Measurements from ENCODE around the gene TNF.

Gene TNF

DNA sequence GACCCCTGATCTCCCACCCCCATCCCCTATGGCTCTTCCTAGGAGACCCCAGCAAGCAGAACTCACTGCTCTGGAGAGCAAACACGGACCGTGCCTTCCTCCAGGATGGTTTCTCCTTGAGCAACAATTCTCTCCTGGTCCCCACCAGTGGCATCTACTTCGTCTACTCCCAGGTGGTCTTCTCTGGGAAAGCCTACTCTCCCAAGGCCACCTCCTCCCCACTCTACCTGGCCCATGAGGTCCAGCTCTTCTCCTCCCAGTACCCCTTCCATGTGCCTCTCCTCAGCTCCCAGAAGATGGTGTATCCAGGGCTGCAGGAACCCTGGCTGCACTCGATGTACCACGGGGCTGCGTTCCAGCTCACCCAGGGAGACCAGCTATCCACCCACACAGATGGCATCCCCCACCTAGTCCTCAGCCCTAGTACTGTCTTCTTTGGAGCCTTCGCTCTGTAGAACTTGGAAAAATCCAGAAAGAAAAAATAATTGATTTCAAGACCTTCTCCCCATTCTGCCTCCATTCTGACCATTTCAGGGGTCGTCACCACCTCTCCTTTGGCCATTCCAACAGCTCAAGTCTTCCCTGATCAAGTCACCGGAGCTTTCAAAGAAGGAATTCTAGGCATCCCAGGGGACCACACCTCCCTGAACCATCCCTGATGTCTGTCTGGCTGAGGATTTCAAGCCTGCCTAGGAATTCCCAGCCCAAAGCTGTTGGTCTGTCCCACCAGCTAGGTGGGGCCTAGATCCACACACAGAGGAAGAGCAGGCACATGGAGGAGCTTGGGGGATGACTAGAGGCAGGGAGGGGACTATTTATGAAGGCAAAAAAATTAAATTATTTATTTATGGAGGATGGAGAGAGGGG is 1.9 kb upstream of the TNF start:
- DNase-seq: no peak

DNA sequence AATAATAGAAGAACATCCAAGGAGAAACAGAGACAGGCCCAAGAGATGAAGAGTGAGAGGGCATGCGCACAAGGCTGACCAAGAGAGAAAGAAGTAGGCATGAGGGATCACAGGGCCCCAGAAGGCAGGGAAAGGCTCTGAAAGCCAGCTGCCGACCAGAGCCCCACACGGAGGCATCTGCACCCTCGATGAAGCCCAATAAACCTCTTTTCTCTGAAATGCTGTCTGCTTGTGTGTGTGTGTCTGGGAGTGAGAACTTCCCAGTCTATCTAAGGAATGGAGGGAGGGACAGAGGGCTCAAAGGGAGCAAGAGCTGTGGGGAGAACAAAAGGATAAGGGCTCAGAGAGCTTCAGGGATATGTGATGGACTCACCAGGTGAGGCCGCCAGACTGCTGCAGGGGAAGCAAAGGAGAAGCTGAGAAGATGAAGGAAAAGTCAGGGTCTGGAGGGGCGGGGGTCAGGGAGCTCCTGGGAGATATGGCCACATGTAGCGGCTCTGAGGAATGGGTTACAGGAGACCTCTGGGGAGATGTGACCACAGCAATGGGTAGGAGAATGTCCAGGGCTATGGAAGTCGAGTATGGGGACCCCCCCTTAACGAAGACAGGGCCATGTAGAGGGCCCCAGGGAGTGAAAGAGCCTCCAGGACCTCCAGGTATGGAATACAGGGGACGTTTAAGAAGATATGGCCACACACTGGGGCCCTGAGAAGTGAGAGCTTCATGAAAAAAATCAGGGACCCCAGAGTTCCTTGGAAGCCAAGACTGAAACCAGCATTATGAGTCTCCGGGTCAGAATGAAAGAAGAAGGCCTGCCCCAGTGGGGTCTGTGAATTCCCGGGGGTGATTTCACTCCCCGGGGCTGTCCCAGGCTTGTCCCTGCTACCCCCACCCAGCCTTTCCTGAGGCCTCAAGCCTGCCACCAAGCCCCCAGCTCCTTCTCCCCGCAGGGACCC is 981 bp upstream of the TNF start:
- DNase-seq: no peak

DNA sequence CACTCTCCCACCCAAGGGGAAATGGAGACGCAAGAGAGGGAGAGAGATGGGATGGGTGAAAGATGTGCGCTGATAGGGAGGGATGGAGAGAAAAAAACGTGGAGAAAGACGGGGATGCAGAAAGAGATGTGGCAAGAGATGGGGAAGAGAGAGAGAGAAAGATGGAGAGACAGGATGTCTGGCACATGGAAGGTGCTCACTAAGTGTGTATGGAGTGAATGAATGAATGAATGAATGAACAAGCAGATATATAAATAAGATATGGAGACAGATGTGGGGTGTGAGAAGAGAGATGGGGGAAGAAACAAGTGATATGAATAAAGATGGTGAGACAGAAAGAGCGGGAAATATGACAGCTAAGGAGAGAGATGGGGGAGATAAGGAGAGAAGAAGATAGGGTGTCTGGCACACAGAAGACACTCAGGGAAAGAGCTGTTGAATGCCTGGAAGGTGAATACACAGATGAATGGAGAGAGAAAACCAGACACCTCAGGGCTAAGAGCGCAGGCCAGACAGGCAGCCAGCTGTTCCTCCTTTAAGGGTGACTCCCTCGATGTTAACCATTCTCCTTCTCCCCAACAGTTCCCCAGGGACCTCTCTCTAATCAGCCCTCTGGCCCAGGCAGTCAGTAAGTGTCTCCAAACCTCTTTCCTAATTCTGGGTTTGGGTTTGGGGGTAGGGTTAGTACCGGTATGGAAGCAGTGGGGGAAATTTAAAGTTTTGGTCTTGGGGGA is 754 bp downstream of the TNF start:
- DNase-seq: no peak

DNA sequence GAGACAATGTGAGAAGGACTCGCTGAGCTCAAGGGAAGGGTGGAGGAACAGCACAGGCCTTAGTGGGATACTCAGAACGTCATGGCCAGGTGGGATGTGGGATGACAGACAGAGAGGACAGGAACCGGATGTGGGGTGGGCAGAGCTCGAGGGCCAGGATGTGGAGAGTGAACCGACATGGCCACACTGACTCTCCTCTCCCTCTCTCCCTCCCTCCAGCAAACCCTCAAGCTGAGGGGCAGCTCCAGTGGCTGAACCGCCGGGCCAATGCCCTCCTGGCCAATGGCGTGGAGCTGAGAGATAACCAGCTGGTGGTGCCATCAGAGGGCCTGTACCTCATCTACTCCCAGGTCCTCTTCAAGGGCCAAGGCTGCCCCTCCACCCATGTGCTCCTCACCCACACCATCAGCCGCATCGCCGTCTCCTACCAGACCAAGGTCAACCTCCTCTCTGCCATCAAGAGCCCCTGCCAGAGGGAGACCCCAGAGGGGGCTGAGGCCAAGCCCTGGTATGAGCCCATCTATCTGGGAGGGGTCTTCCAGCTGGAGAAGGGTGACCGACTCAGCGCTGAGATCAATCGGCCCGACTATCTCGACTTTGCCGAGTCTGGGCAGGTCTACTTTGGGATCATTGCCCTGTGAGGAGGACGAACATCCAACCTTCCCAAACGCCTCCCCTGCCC is 1.7 kb downstream of the TNF start:
- DNase-seq: no peak

DNA sequence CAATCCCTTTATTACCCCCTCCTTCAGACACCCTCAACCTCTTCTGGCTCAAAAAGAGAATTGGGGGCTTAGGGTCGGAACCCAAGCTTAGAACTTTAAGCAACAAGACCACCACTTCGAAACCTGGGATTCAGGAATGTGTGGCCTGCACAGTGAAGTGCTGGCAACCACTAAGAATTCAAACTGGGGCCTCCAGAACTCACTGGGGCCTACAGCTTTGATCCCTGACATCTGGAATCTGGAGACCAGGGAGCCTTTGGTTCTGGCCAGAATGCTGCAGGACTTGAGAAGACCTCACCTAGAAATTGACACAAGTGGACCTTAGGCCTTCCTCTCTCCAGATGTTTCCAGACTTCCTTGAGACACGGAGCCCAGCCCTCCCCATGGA is 2.2 kb downstream of the TNF start:
- no peak for DNase-seq

DNA sequence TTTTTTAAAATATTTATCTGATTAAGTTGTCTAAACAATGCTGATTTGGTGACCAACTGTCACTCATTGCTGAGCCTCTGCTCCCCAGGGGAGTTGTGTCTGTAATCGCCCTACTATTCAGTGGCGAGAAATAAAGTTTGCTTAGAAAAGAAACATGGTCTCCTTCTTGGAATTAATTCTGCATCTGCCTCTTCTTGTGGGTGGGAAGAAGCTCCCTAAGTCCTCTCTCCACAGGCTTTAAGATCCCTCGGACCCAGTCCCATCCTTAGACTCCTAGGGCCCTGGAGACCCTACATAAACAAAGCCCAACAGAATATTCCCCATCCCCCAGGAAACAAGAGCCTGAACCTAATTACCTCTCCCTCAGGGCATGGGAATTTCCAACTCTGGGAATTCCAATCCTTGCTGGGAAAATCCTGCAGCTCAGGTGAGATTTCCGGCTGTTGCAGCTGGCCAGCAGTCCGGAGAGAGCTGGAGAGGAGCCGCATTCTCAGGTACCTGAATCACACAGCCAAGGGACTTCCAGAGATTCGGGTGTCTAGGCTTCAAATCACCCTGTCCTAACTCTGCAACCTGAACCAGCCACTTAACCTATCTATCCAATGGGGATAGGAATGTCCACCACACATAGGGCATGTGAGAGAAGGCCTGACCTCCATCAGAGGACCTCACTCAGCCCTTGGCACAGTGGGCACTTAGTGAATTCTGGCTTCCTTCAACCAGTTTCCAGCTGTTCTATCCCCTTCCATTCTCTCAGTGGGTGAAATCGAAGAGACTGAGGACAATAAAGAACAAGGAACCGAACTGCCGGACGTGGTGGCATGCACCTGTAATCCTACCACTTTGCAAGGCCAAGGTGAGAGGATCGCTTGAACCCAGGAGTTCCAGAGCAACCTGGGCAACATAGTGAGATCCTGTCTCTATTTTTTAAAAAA is 3.1 kb downstream of the TNF start:
- no peak for DNase-seq

DNA sequence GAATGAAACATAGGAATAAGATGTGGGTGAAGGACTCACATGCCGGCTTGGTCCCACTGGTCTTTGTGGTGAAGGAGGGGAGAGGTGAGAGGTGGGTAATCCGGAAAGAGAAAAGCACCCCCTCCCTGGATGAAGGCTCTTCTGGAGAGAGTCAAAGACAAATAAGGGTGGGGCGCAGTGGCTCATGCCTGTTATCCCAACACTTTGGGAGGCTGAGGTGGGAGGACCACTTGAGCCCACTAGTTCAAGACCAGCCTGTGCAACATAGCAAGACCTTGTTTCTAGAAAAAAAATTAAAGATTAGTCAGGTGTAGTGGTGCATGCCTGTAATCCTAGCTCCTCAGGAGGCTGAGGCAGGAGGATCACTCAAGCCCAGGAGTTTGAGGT is 3.7 kb downstream of the TNF start:
- no peak for DNase-seq

DNA sequence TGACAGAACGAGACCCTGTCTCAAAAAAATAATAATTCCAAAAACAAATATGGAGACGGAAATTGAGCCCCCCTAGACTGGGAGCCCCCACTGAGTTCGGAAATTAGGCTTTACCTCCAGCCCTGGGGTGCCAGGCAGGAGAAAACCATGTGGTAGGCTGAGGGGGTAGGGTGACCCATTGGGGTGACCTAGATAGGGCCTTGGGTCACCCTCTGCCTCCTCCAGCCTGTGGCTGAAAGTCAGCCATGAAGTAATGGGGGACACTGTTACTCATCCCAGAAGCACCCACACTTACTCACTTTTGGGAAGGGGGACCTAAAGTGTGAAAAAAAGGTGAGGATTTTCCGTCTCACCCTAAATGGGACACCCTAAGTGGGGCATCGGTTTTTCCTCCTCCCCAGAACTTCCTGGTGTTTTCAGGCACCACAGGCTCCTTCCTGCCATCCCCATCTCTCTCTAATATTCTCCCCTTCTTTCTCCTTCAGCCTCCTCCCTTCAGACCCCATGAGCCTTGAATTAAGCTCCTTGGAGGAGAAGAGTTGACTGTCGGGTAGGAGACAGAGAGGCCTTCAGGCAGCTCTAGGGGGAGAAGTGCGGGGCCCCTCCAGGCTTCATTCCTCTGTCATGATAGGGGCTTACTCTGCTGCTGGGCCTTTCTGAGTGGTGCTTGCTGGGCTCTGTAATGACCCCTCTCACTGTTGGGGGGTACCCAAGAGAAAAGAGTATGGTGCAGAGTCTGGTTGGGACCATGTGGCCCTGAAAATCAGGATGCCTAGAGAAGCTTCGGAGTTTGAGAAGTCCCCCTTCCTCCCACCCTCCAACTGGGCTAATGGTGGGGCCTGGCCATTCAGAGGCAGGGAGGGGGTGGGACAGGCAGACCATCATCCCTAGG is 4.4 kb downstream of the TNF start:
- DNase-seq: no peak

DNA sequence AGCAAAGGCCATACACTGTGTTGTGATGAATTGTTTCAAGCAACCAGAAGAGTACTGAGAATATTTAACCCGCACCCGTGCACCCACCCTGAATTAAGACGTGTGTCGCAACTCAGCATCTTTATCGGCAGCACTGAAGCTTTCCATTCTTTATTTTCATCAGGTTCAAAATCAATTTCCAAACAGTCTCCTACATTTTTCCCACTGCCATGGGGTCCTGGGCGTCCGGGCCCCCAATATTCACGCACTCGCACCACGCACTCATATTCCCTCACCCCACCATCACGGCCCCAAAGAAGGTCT is 5.0 kb downstream of the TNF start:
- no peak for DNase-seq

DNA sequence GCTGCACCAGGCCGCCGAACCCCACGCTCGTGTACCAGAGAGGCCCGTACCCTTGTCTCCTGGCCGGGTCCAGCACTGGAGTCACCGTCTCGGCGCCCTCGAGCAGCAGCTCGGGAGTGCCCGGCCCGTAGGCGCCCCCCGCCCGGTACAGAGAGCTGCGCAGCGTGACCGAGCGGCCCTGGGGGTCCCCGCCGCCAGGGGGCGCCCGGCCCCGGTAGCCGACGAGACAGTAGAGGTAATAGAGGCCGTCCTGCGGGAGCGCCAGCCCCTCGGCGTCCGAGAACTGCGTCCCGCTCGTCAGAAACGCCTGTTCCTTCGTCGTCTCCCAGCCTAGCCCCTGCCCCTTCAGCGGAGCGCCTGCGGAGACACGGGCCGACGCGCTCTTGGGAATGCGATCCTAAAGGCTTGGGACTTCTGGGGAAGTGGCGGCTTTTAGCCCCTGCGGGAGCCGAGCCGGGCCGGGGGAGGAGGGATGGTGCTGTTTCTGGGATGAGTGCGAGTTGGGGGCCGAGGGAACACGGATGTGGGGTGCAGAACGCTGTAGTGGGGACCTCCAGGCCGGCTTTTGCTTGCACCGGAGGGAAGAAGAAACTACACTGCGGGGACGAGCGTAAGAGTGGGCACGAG is 5.6 kb downstream of the TNF start:
- peak; percentile 27 for DNase-seq

DNA sequence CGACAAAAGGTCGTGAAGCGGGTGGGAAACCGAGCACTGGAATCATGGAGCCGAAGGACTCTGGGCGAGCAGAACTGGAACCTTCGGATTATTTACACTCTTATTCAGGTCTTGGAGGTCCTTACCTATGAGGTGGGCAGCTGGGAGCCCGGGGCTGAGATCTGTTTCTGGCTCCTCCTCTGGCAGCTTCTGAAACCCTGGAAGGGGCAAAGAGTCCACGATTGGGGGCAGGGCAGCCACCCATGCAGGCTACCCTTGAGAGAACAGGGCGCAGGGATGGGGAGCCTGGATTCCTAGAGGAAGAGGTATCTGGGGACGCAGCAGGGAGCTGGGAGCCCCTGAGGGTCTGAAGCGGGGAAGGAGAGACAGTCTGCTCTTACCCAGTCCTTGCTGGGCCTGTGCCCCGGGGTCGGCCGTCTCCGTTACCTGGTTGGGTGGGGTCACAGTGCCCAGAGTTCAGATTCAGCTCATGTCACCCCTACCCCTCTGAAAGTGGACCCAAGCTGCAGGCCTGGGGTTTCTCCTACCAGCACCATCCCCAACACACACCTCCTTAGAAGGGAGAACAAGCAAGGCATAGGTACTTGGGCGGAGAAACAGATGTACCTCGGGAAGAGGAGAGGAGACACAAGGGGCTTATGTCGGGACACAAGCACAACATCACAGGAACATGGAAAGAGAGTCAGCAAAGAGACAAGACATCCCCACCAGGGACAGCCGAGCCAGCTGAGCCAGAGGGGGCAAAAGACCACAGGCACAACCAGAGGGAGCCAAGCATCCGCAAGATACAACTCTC is 6.3 kb downstream of the TNF start:
- no peak for DNase-seq

DNA sequence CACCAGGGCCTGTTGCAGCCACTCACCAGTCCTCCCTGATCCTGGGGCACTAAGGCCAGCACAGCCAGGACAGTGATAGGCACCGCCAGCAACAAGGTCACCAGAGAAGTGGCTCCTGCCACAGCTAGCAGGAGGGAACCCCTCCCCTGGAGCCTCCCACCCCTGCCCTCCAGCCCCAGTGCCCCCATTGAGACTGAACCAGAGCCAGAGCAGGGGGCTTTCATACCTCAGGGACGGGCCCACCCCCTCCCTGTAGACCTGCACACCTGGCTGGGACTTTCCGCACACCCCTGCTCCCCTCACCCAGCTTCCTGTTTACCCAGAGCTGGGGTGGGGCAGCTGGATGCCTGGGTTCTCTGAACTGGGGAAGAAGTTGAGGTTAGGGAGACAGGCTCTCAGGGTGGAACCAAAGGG is 6.9 kb downstream of the TNF start, which contains the start of gene LTB:
TSS of gene LTB (minus strand) at position 195 of the 414 bp plus-strand sequence. CDS start at position 188, 7 bp downstream.
- DNase-seq: no peak

DNA sequence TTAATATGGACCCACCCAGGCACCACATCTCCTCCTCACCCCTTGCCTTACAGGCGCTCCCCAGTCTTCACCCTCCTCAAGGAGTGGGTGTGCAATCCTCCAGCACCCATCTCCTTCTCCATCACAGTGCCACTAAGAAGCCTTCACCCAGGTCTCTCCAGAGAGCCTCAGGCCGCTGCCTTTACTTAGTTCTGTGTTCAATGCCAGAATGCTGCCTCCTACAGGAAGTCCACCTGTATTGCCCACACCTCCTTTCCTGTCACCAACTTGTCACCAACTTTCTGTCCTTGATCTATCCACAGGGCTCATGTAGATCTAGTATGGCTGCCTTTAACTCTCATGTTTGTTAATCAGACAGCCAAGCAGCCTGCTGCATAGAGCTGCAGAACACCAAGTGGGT is 10.1 kb downstream of the TNF start:
- DNase-seq: no peak

DNA sequence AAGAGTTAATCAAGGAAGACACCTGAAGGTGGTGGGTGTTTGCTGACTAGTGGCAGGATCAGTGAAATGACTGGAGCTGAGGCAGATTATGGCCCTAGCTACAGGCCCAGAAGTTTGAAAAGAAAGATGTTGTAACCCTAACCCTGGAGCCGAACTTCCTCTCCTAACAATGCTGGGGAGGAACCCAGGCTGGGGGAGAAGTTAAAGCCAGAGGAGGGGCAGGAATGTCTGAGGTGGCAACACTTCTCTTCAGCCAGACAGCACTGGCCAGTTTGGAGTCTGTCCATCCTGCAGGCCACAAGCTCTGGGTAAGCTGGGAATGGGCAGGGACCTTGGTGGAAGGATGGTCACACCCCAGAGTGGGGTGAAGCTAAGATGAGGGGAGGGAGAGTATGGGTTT is 10.6 kb downstream of the TNF start, which contains the start of gene LST1:
TSS of gene LST1 (plus strand) at position 270 of the 400 bp plus-strand sequence. CDS start 1,023 bp downstream, outside the sequence.
- DNase-seq: no peak

DNA sequence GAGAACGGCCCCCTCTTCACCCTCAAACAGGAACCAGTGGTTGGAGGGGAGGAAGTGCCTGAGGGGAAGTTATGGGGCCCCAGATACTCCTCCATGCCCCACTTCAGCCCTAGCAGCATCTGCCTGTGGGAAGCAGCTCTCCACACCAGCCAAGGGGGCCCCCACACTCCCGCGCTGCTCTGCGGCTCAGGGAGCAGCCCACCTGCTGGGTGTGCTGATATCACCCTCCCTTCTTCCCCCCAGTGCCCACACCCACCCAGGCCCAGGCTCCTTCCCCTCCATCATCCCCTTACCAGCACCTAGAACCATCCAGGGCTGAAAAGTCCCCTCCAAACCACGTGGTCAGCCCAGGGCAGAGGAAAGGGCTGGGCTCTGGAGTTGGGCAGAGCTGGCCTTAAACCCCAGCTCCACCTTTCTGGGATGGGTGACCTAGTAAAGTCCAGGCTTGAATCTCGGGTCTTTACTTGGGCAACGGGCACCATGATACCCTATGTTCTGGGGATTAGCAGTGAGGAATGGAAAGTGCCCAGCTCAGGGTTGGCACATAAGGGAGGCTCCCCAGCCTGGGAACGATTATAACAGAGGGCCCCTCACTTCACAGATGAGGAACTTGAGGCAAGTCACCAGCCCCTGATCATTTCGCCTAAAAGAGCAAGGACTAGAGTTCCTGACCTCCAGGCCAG is 11.4 kb downstream of the TNF start:
- no peak for DNase-seq

DNA sequence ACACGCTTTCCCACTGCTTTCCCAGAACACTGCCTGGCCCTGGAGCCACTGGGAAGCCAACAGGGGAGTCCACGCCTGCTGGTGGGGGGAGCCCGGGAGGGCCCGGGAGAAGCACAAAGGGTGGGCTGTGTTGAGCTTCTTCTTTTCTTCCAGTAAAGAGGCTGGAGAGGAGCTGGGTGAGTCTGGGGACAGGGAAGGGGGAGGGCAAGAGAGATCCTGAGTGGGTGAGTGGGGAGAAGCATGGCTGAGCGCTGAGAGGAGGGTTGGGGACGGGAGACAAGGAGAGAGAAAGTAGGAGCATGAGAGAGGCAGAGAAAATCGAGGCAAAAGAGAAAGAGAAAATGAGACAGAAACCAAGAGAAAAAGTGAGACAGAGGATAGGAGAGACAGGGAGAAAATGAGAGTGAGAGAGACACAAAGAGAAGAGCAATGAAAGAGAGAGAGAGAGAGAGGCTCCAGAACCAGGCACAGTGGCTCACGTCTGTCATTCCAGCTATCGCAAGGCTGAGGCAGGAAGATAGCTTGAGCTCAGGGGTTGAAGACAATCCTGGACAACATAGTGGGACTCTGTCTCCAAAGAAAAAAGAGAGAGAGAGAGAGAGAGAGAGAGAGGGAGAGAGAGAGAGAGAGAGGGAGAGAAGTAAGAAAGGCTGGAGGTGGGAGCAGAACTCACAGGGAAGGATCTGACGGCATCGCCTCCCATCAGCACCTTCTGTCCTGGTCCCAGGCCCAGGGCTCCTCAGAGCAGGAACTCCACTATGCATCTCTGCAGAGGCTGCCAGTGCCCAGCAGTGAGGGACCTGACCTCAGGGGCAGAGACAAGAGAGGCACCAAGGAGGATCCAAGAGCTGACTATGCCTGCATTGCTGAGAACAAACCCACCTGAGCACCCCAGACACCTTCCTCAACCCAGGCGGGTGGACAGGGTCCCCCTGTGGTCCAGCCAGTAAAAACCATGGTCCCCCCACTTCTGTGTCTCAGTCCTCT is 12.7 kb downstream of the TNF start:
- DNase-seq: no peak
